DOHH2 (cell line): ENCODE results near the gene CHD5.

Source experiments
- CTCF ChIP-seq: fragments of 200-600 bp; sonication (generic); IDR thresholded peaks from one replicate; pipeline ENCODE4 v1.5.1; 2014; ENCODE audit warnings: antibody characterized with exemption, mild to moderate bottlenecking, low read depth, low read length; ENCODE audit not compliant: poor library complexity, severe bottlenecking
- EZH2phosphoT487 ChIP-seq: fragments of 200-600 bp; sonication (generic); IDR thresholded peaks from 2 replicates; pipeline ENCODE4 v1.6.1; 2017; ENCODE audit warnings: borderline replicate concordance, mild to moderate bottlenecking, antibody characterized with exemption, low read length, moderate library complexity, mixed read lengths

- TF ChIP-seq CTCF (no peak), EZH2phosphoT487 (no peak)
Measured at GRCh38 chr1:6094801-6095505, 85.2 kb downstream of the CHD5 start.
